Breast epithelium (tissue), 3 donors: Measurements from ENCODE around the gene TP53I13.
A peak's percentile ranks its signal among the peaks of the same experiment; 100 is the strongest.

Experiments
- POLR2AphosphoS5 ChIP-seq, 3 donors: sonication (generic); formaldehyde crosslinking; IDR thresholded peaks; one replicate each; pipeline ENCODE4 v1.6.1; 2017; ENCODE audit warnings: antibody characterized with exemption in 3 of 3
- TF ChIP-seq, protein P1 (sequence below), 3 donors: fragments of 450-650 bp; IDR thresholded peaks; one replicate each; pipeline ENCODE4 v1.5.1; 2016 to 2017; ENCODE audit warnings: antibody characterized with exemption in 3 of 3, mild to moderate bottlenecking in 3 of 3, moderate library complexity in 3 of 3

DNA sequence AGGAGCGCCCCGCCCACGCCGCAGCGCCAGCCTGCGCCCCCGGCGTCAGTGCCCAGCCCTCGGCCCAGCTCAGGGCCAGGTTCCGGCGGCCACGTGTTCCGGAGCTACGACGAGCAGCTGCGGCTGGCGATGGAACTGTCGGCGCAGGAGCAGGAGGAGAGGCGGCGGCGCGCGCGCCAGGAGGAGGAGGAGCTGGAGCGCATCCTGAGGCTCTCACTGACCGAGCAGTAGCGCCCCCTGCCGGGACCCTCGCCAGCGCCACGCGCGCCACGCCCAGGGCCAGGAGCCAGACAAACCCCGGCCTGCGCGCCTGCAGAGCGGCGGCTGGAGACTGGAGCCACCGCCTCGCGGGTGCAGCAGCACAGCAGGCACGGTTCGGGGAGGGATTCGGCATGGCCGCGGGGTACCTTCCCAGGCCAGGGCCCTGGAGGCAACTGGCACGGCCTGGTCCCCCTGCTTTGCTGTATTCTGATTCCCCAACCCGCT is 44.9 kb downstream of the TP53I13 start:
- peak in 2 of 3 donors; percentile 23 to 44 for TF ChIP-seq POLR2AphosphoS5 (IDR thresholded peaks at IDR 0.05)
- TF ChIP-seq, protein P1, sequence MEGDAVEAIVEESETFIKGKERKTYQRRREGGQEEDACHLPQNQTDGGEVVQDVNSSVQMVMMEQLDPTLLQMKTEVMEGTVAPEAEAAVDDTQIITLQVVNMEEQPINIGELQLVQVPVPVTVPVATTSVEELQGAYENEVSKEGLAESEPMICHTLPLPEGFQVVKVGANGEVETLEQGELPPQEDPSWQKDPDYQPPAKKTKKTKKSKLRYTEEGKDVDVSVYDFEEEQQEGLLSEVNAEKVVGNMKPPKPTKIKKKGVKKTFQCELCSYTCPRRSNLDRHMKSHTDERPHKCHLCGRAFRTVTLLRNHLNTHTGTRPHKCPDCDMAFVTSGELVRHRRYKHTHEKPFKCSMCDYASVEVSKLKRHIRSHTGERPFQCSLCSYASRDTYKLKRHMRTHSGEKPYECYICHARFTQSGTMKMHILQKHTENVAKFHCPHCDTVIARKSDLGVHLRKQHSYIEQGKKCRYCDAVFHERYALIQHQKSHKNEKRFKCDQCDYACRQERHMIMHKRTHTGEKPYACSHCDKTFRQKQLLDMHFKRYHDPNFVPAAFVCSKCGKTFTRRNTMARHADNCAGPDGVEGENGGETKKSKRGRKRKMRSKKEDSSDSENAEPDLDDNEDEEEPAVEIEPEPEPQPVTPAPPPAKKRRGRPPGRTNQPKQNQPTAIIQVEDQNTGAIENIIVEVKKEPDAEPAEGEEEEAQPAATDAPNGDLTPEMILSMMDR (IDR thresholded peaks at IDR 0.05), result peak in 2 of 3 donors; percentile 58 to 75
